Transverse colon (tissue), 4 donors: ENCODE measurements around the gene TMEM37. TPM values are rescaled to one million over a fixed set of nuclear protein-coding genes. Genes with fewer than 3 reads are reported as not detected.

ENCODE experiments used
- DNase-seq: peaks from one replicate; pipeline ENCODE4 v3.0.0-alpha.2; 2019
- H3K27ac ChIP-seq, 4 donors: fragments of 200-600 bp; sonication (generic); 2 replicates each; pipeline ENCODE4 v1.5.1; 2016 to 2018; ENCODE audit warnings: inconsistent platforms in 4 of 4
- H3K27me3 ChIP-seq: fragments of 200-600 bp; sonication (generic); 2 replicates; pipeline ENCODE4 v1.5.1; 2017; ENCODE audit warnings: inconsistent platforms
- H3K36me3 ChIP-seq, 4 donors: fragments of 200-600 bp; sonication (generic); 2 replicates each; pipeline ENCODE4 v1.5.1; 2017 to 2019; ENCODE audit warnings: inconsistent platforms in 4 of 4
- H3K4me1 ChIP-seq, 4 donors: fragments of 200-600 bp; sonication (generic); 2 replicates each; pipeline ENCODE4 v1.5.1; 2017 to 2020; ENCODE audit warnings: inconsistent platforms in 4 of 4
- H3K4me3 ChIP-seq, 4 donors: fragments of 200-600 bp; sonication (generic); 1 replicate in 1 of 4; 2 replicates in 3 of 4; pipeline versions ENCODE4 v1.5.1 to v1.6.1; 2017 to 2019; ENCODE audit warnings: inconsistent platforms in 4 of 4
- H3K9me3 ChIP-seq, 2 donors: fragments of 200-600 bp; sonication (generic); 2 replicates each; pipeline ENCODE4 v1.5.1; 2017 to 2019; ENCODE audit warnings: inconsistent platforms in 2 of 2
- EP300 ChIP-seq: sonication (generic); formaldehyde crosslinking; IDR thresholded peaks from one replicate; pipeline ENCODE4 v1.6.1; 2017; ENCODE audit warnings: antibody characterized with exemption, low read depth
- POLR2A ChIP-seq: fragments of 450-650 bp; IDR thresholded peaks from one replicate; pipeline ENCODE4 v1.6.1; 2016; ENCODE audit warnings: antibody characterized with exemption, mild to moderate bottlenecking, moderate library complexity
- POLR2AphosphoS5 ChIP-seq, 3 donors: sonication (generic); formaldehyde crosslinking; IDR thresholded peaks; one replicate each; pipeline ENCODE4 v1.6.1; 2016; ENCODE audit warnings: antibody characterized with exemption in 3 of 3
- WGBS, 2 donors: methylation state at CpG; one replicate each; pipeline ENCODE4 v1.1.5; 2018; ENCODE audit warnings: low coverage in 1 of 2; 5-methylcytosine and 5-hydroxymethylcytosine counted together
- in situ Hi-C, 4 donors: fragments of 200-750 bp; cut with MboI; loops; one replicate each; pipeline versions ENCODE4 v1.15.0 to v1.15.1; 2017; ENCODE audit warnings: low sequenced_read_pairs in 3 of 4, low pct_ligation_motif_present in 1 of 4, low pct_unique_long_range_greater_than_20kb in 1 of 4
- intact Hi-C: fragments of 100-400 bp; cut with DNase I; formaldehyde crosslinking; loops from one replicate; pipeline ENCODE4 v1.15.1; 2023; ENCODE audit warnings: low total_unique reads
- total RNA-seq, 4 donors: library from RNA; depleted of rRNA; stranded (reverse); fragments of >200 nt; gene quantifications; one replicate each; pipeline ENCODE4 v1.1.0, GENCODE V29; 2016
- TF ChIP-seq, protein P1 (sequence below), 5 experiments: fragments of 200-600 bp in 3 of 5; fragments of 450-650 bp in 2 of 5; sonication (generic) in 3 of 5; IDR thresholded peaks; 1 replicate in 2 of 5; 2 replicates in 3 of 5; pipeline ENCODE4 v1.5.1; 2016 to 2017; ENCODE audit warnings: antibody characterized with exemption in 5 of 5, inconsistent platforms in 3 of 5, mild to moderate bottlenecking in 2 of 5, moderate library complexity in 1 of 5

The TMEM37 gene
- total RNA-seq, 4 donors from 2014 or later = 18.7 to 210 (median 157) TPM

DNA sequence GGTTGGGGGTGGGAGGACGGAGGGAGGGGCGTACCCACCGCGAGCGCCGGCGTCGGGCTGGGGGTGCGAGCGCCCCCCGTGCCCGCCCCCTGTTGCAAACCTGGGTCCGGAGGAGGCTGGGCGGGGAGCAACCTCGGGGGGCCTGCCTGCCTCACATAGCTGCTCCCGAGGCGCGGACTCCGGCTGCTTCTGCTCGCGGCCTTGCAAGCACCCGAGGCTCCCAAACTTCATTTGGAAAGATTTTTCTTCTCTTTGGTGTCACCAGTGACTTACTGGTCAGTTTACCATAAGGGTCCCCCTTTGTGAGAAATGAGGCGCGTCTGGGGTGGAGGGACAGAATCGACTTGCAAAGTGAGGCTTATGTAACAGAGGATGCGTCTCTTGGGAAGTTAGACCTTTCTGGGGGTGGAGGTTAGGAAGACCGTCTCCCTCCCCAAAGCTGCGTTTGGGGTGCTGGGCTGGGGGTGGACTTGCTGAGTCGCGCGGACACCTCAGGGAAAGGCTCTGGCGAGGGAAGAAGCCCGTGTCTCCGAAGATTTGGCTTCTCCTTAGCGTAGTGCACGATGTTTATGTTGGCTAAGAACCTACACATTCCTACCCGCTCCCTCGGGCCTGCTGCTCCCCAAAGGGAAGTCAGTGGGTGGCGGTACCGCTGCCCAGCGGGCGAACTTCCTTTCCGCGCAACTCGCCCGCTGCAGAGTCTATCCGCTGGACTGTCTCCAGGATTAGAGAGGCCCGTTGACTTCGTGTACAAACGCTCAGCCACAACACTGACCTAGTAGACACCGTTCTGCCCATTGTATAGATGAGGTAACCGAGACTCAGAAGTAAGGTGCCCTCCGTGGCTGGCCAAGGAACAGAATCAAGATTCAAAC lies 559 bp downstream of the TMEM37 start:
- H3K4me3 ChIP-seq = peak overlapping the region; percentile 48 to 68 (median 56)
- intact Hi-C loops = no loop called here
- in situ Hi-C loops = no loop called here
- peaks cover 0 to 73% (median 45%) of the 10 kb centered on the region in 4 donors for H3K4me1 ChIP-seq
- H3K27ac ChIP-seq = peak overlapping the region; percentile 65 to 88 (median 87)
- H3K27me3 ChIP-seq = no peaks in the 10 kb centered on the region
- DNase-seq = peak; percentile 50
- TF ChIP-seq POLR2AphosphoS5 (IDR thresholded peaks at IDR 0.05) = peak in 2 of 3 donors; percentile 17 to 22
- TF ChIP-seq EP300 = no peak
- no peaks in the 10 kb centered on the region for H3K9me3 ChIP-seq
- WGBS, 2 donors = 23% methylated on average over 44 of the region's 53 CpGs; no CpG with 5 or more reads in 1 of the 2 donors
- H3K36me3 ChIP-seq = no peaks in the 10 kb centered on the region

DNA sequence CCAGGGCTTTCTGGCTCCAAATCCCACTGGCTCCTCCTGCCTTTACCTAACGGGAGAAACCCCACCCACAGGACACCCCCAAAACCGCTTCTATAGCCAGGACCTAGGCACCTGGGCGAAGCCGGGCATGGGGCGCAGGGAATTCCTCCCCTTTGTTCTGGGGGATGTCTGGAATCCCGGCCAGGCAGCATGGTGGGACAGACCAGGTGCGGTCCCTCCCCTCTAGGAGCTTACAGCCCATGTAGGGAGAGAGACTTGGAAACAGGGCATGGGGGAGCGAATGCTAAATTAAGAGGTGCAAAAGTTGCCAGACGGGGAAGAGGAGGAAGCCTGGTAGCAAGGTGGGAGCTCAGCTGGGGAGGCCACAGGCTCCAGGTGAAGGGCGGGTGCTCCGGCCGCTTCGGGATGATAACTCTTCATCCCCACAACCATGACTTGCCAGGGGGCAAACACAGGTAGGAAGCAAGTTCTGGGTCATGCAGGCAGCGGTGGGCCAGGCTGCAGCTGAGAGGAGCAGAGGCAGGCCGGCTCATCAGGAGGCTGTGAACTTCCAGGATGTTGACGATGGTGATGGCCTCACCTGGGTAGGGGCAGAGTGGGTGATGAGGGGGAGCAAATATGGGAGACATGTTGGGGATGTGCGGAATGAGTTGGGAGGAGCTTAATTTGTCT lies 1.3 kb downstream of the TMEM37 start:
- DNase-seq = no peak
- peak overlapping the region in 3 of 4 donors; percentile 86 to 88 (median 88) for H3K27ac ChIP-seq
- no peaks in the 10 kb centered on the region for H3K36me3 ChIP-seq
- WGBS, 2 donors = 93 to 100% methylated on average over 1 to 17 of the region's 17 CpGs
- in situ Hi-C loops = no loop called here
- no peaks in the 10 kb centered on the region for H3K9me3 ChIP-seq
- H3K4me3 ChIP-seq = peak overlapping the region in 3 of 4 donors; percentile 48 to 68 (median 58)
- no peaks in the 10 kb centered on the region for H3K27me3 ChIP-seq
- intact Hi-C loops = no loop called here
- TF ChIP-seq POLR2A (no peak), EP300 (no peak), POLR2AphosphoS5 (IDR thresholded peaks at IDR 0.05) (no peak)
- TF ChIP-seq, protein P1, sequence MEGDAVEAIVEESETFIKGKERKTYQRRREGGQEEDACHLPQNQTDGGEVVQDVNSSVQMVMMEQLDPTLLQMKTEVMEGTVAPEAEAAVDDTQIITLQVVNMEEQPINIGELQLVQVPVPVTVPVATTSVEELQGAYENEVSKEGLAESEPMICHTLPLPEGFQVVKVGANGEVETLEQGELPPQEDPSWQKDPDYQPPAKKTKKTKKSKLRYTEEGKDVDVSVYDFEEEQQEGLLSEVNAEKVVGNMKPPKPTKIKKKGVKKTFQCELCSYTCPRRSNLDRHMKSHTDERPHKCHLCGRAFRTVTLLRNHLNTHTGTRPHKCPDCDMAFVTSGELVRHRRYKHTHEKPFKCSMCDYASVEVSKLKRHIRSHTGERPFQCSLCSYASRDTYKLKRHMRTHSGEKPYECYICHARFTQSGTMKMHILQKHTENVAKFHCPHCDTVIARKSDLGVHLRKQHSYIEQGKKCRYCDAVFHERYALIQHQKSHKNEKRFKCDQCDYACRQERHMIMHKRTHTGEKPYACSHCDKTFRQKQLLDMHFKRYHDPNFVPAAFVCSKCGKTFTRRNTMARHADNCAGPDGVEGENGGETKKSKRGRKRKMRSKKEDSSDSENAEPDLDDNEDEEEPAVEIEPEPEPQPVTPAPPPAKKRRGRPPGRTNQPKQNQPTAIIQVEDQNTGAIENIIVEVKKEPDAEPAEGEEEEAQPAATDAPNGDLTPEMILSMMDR (IDR thresholded peaks at IDR 0.05) = no peak
- H3K4me1 ChIP-seq = peaks cover 0 to 65% (median 37%) of the 10 kb centered on the region in 4 donors

DNA sequence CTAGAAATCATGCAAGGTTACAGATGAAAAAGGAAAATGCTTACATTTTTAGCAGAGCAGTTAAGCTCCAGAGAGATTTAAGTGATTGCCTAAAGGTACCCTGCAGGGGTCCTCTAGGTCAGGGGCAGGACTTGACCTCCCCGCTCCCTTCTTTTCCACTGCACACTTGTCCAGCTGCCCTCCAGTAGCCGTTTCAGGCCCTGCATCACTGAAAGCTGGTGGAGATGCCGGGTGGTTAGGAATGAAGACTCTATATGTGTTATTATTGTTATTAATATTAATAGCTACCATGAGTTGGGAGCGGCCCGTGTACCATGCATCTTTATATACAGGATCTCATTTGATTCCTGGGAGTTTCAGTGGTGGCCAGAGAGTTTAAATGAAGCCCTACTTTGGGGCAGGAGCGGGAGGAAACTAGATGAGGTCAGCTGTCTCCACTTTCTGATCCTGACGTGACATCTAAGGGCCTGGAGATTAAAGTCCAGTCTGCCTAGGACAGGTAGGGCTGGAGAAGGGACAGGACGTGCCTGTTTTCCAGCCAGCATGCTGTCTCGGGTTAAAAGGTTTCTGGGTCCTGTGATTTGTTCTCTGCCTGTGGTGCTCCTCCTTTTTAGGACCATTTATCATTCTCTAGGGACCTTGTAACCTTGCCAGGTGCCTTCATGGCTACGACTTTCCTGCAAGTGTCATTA lies 2.1 kb downstream of the TMEM37 start:
- Histone ChIP-seq H3K4me1 (peaks cover 0 to 57% (median 33%) of the 10 kb centered on the region in 4 donors), H3K27ac (peak overlapping the region; percentile 17 to 88 (median 87))

DNA sequence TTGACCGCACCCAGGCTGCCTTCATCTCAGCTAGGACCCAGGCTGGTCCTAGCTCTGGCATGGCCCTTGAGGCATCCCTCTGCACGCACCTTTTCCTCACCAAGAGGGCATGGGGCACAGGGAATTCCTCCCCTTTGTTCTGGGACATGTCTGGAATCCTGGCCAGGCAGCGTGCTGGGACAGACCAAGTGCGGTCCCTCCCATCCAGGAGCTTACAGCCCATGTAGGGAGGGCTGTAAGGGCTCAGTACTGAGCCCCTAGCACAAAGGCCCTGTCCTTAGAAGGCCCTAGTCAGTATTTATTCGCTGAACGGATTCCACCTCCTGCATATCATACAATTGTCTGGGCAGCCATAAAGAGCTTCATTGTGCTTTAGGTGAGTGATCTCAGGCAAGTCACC lies 3.0 kb downstream of the TMEM37 start:
- peak overlapping the region; percentile 17 to 88 (median 76) for H3K27ac ChIP-seq
- H3K36me3 ChIP-seq = no peaks in the 10 kb centered on the region
- no peaks in the 10 kb centered on the region for H3K9me3 ChIP-seq
- H3K4me1 ChIP-seq = peaks cover 0 to 48% (median 29%) of the 10 kb centered on the region in 4 donors
- H3K4me3 ChIP-seq = peak overlapping the region in 1 of 4 donors; percentile 14
- TF ChIP-seq, protein P1 (IDR thresholded peaks at IDR 0.05) = no peak
- TF ChIP-seq EP300 = no peak
- in situ Hi-C loops (no loop called here), intact Hi-C loops (no loop called here)
- H3K27me3 ChIP-seq = no peaks in the 10 kb centered on the region
- 76% methylated on average over 6 of the region's 6 CpGs; no CpG with 5 or more reads in 1 of the 2 donors for WGBS, 2 donors
- no peak for DNase-seq

More for the DNA sequence above, 2.1 kb downstream of the TMEM37 start:
- Histone ChIP-seq H3K9me3 (no peaks in the 10 kb centered on the region), H3K4me3 (peak overlapping the region in 1 of 4 donors; percentile 58), H3K36me3 (no peaks in the 10 kb centered on the region), H3K27me3 (no peaks in the 10 kb centered on the region)
- DNase-seq = peak; percentile 58
- TF ChIP-seq, protein P1 (IDR thresholded peaks at IDR 0.05) = no peak
- TF ChIP-seq EP300 (peak; percentile 82), POLR2A (peak; percentile 44), POLR2AphosphoS5 (IDR thresholded peaks at IDR 0.05) (peak in 2 of 3 donors; percentile 70 to 86)
- intact Hi-C loops = no loop called here
- WGBS, 2 donors = 72 to 77% methylated on average over 10 of the region's 10 CpGs
- in situ Hi-C loops = no loop called here
